ENCODE data around the gene ATG9B. TPM values are rescaled to one million over a fixed set of nuclear protein-coding genes. Genes with fewer than 3 reads are reported as not detected.

ATG9B gene
- total and polyA plus RNA-seq, 9 of the 15 experiments (the other 6 are each of a cell fraction or from before 2014, with no cell fraction given): 0.29 to 8.0 (median 2.1) TPM

- TF ChIP-seq TCF7L2 (IDR thresholded peaks at IDR 0.05; ENCODE audit: low read depth, low read length) (no peak), ZNF512 (tag; IDR thresholded peaks at IDR 0.05) (no peak), NFXL1 (CRISPR knock-in tag; IDR thresholded peaks at IDR 0.05) (no peak), ZNF589 (CRISPR knock-in tag; IDR thresholded peaks at IDR 0.05; ENCODE audit: low read depth) (peak; percentile 88; the same call in 1 of the 2 replicates), PHTF2 (CRISPR knock-in tag; IDR thresholded peaks at IDR 0.05) (no peak), HDAC3 (IDR thresholded peaks at IDR 0.05; ENCODE audit: borderline replicate concordance, partially characterized antibody) (no peak), TAF9B (IDR thresholded peaks at IDR 0.05; ENCODE audit: partially characterized antibody) (no peak), KLF1 (tag; IDR thresholded peaks at IDR 0.05) (peak; percentile 97), SMARCA4 (IDR thresholded peaks at IDR 0.05) (peak; percentile 65), CHCHD3 (CRISPR knock-in tag; IDR thresholded peaks at IDR 0.05) (no peak), TEAD2 (tag; IDR thresholded peaks at IDR 0.05) (peak; percentile 69; the same call in 1 of the 2 replicates), ZNF12 (CRISPR knock-in tag; IDR thresholded peaks at IDR 0.05) (no peak), CTCF (IDR thresholded peaks at IDR 0.05 in 2 of 3, conservative IDR thresholded peaks at IDR 0.05 in 1 of 3; ENCODE audit: insufficient read depth in 2 of 3, low read depth in 1 of 3, low read length in 3 of 3) (peak; percentile 92 to 96 (median 93)), MYBL2 (IDR thresholded peaks at IDR 0.05; ENCODE audit: low read depth) (no peak), MYBL2 (CRISPR knock-in tag; IDR thresholded peaks at IDR 0.05; ENCODE audit: borderline replicate concordance) (no peak), DACH1 (IDR thresholded peaks at IDR 0.05; ENCODE audit: partially characterized antibody) (peak; percentile 38)
- TF ChIP-seq, protein P1, sequence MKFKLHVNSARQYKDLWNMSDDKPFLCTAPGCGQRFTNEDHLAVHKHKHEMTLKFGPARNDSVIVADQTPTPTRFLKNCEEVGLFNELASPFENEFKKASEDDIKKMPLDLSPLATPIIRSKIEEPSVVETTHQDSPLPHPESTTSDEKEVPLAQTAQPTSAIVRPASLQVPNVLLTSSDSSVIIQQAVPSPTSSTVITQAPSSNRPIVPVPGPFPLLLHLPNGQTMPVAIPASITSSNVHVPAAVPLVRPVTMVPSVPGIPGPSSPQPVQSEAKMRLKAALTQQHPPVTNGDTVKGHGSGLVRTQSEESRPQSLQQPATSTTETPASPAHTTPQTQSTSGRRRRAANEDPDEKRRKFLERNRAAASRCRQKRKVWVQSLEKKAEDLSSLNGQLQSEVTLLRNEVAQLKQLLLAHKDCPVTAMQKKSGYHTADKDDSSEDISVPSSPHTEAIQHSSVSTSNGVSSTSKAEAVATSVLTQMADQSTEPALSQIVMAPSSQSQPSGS (CRISPR knock-in tag; IDR thresholded peaks at IDR 0.05): no peak
- TF ChIP-seq, protein P2, sequence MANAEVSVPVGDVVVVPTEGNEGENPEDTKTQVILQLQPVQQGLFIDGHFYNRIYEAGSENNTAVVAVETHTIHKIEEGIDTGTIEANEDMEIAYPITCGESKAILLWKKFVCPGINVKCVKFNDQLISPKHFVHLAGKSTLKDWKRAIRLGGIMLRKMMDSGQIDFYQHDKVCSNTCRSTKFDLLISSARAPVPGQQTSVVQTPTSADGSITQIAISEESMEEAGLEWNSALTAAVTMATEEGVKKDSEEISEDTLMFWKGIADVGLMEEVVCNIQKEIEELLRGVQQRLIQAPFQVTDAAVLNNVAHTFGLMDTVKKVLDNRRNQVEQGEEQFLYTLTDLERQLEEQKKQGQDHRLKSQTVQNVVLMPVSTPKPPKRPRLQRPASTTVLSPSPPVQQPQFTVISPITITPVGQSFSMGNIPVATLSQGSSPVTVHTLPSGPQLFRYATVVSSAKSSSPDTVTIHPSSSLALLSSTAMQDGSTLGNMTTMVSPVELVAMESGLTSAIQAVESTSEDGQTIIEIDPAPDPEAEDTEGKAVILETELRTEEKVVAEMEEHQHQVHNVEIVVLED (CRISPR knock-in tag; IDR thresholded peaks at IDR 0.05): peak; percentile 39
These were observed 4.0 kb upstream of the ATG9B start, which contains the start of gene ABCB8 (continued) for GRCh38 chr7:151028131-151028947.
